Activated T-helper 1 cell treated with anti-CD3 and anti-CD28 coated beads, Interleukin-12 subunit alpha, Interleukin-12 subunit beta, Interleukin-2, Interleukin-4 antibody, amounts not matched to agents 30 ng/mL and 10 ng/mL and 1 ng/mL, durations not matched to agents 14 hours and 24 hours and 36 hours (primary cell): Measurements from ENCODE around the gene TNIK. TPM values are rescaled to one million over a fixed set of nuclear protein-coding genes. Genes with fewer than 3 reads are reported as not detected.
A peak's percentile ranks its signal among the peaks of the same experiment; 100 is the strongest.
"Not testable (repeated sequence)": the region's sequence is repeated elsewhere in the genome, so short reads cannot be mapped to it uniquely, and the experiment has no call there.

Source experiments
- DNase-seq: peaks from one replicate; pipeline ENCODE4 v3.0.0; 2021; ENCODE audit warnings: low spot score
- H3K27ac Mint-ChIP-seq: one replicate; pipeline ENCODE4 v1.8.0; 2021; ENCODE audit warnings: mild to moderate bottlenecking, mixed read lengths
- H3K27me3 Mint-ChIP-seq: one replicate; pipeline ENCODE4 v1.8.0; 2022; ENCODE audit warnings: mild to moderate bottlenecking, moderate library complexity, mixed read lengths; ENCODE audit not compliant: insufficient read depth
- H3K36me3 Mint-ChIP-seq: one replicate; pipeline ENCODE4 v1.8.0; 2021; ENCODE audit warnings: low read depth, mixed read lengths
- H3K4me1 Mint-ChIP-seq: one replicate; pipeline ENCODE4 v1.8.0; 2021; ENCODE audit warnings: low read depth, mixed read lengths
- H3K4me3 Mint-ChIP-seq: one replicate; pipeline ENCODE4 v1.8.0; 2021; ENCODE audit warnings: mild to moderate bottlenecking, moderate library complexity, mixed read lengths
- H3K9me3 Mint-ChIP-seq: one replicate; pipeline ENCODE4 v1.8.0; 2021; ENCODE audit warnings: mixed read lengths
- intact Hi-C: fragments of 100-400 bp; cut with micrococcal nuclease; formaldehyde crosslinking; loops from one replicate; pipeline ENCODE4 v1.15.1; 2024
- total RNA-seq: library from RNA; stranded (reverse); gene quantifications from 2 replicates; pipeline ENCODE4 v1.2.3, GENCODE V29; 2022

TNIK gene
- total RNA-seq, 1 donor from 2014 or later = 21.5 TPM

DNA sequence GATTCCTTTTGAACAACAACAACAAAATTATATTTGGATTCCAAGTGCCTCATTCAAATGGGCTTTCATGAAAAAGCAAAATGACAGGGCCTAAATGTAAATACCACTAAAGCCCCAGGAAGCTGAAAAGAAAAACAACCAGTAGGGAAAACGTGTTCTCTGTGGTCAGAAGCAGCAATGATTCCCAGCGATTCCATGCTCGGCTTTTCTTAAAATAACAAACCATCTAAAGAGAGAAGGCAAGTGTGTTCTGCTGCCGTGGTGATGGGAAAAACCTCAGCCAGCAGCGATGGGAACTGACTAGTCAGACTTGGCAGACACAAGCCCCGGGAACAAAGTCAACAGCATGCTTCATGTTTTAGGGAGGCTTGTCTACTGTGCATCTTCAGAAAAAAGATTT, 153.6 kb downstream of the TNIK start:
- intact Hi-C loops = no loop called here
- H3K27me3 Mint-ChIP-seq = no peaks in the 10 kb centered on the region
- no peak for DNase-seq
- peaks cover 20% of the 10 kb centered on the region for H3K36me3 Mint-ChIP-seq
- peaks cover 35% of the 10 kb centered on the region for H3K4me1 Mint-ChIP-seq
- peaks cover 21% of the 10 kb centered on the region for H3K9me3 Mint-ChIP-seq
- H3K27ac Mint-ChIP-seq = no peak overlapping the region
- H3K4me3 Mint-ChIP-seq = no peak overlapping the region

DNA sequence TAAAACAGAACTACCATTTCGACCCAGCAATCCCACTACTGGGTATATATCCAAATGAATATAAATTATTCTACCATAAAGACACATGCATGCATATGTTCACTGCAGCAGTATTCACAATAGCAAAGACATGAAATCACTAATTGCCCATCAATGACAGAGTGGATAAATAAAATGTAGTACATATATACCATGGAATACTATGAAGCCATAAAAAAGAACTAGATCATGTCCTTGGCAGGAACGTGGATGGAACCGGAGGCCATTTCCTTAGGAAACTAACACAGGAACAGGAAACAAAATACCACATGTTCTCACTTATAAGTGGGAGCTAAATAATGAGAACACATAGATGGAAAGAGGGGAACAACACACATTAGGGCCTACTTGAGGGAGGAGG, 154.4 kb downstream of the TNIK start:
- H3K27ac Mint-ChIP-seq, H3K4me3 Mint-ChIP-seq, DNase-seq, H3K27me3 Mint-ChIP-seq, intact Hi-C loops: not testable (repeated sequence)
- H3K4me1 Mint-ChIP-seq = peaks cover 27% of the 10 kb centered on the region
- H3K36me3 Mint-ChIP-seq = peaks cover 22% of the 10 kb centered on the region
- H3K9me3 Mint-ChIP-seq = peaks cover 21% of the 10 kb centered on the region

DNA sequence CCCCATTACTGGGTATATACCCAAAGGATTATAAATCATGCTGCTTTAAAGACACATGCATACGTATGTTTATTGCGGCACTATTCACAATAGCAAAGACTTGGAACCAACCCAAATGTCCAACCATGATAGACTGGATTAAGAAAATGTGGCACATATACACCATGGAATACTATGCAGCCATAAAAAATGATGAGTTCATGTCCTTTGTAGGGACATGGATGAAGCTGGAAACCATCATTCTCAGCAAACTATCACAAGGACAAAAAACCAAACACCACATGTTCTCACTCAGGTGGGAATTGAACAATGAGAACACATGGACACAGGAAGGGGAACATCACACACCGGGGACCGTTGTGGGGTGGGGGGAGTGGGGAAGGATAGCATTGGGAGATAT, 155.7 kb downstream of the TNIK start:
- Mint-ChIP-seq H3K9me3 (peaks cover 21% of the 10 kb centered on the region), H3K36me3 (peaks cover 28% of the 10 kb centered on the region), H3K4me1 (peaks cover 17% of the 10 kb centered on the region)
- H3K4me3 Mint-ChIP-seq, H3K27me3 Mint-ChIP-seq, DNase-seq, intact Hi-C loops, H3K27ac Mint-ChIP-seq: not testable (repeated sequence)

DNA sequence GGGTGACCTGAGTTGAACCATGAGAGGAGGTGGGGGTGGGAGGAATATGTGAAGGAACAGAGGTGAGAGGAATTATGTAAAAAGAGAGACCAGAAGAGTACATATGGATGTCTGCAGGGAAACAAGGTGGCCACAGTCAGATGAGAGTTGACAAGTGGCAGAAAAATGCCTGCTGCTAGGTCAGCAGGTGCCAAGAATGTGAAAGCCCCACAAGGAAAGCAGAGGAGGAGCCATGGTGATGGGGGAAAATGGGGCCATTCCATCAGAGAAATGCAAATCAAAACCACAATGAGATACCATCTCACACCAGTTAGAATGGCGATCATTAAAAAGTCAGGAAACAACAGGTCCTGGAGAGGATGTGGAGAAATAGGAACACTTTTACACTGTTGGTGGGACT, 156.2 kb downstream of the TNIK start:
- DNase-seq, H3K4me3 Mint-ChIP-seq, H3K27me3 Mint-ChIP-seq, H3K27ac Mint-ChIP-seq, intact Hi-C loops: not testable (repeated sequence)
- peaks cover 29% of the 10 kb centered on the region for H3K36me3 Mint-ChIP-seq
- peaks cover 21% of the 10 kb centered on the region for H3K9me3 Mint-ChIP-seq
- peaks cover 17% of the 10 kb centered on the region for H3K4me1 Mint-ChIP-seq

DNA sequence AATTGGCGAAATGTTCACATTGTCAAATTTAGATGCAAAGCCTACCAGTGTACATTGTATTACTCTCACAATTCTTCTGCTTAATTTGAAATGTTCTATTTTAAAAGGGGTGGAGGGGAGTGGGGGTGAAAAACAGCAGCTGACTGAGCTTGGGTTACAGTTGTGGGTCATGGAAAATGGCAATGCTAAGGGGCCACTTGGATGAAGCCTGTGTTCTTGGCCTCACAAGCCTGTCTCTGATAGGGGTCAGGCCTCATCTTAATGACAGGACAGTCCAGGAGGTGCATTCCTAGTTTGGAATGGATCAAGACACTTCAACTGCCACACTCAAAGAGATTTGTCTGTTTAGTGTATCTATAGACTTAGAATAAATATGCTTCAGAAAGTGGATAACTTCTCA, 158.2 kb downstream of the TNIK start:
- no peak for DNase-seq
- intact Hi-C loops = no loop called here
- peaks cover 15% of the 10 kb centered on the region for H3K4me1 Mint-ChIP-seq
- no peak overlapping the region for H3K27ac Mint-ChIP-seq
- H3K4me3 Mint-ChIP-seq = no peak overlapping the region
- no peaks in the 10 kb centered on the region for H3K27me3 Mint-ChIP-seq
- H3K36me3 Mint-ChIP-seq = peaks cover 27% of the 10 kb centered on the region
- H3K9me3 Mint-ChIP-seq = peaks cover 12% of the 10 kb centered on the region

DNA sequence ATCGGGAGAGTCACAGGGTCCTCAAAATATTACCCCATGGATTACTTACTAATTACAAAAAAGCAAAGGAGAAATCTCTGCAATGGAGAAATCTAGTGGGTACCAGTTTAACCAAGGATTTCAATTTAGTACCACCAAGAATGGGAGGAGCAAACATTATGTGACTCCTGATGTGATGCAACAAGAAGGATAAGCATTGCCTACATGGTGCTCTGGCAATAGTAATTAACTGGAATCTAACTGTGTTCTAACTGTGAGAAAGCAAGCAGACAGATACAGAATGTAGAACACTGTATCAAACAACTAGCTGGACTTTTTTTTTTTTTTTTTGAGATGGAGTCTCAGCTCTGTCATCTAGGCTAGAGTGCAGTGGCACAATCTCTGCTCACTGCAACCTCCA, 159.2 kb downstream of the TNIK start:
- DNase-seq = no peak
- no peak overlapping the region for H3K27ac Mint-ChIP-seq
- peaks cover 26% of the 10 kb centered on the region for H3K36me3 Mint-ChIP-seq
- peaks cover 11% of the 10 kb centered on the region for H3K9me3 Mint-ChIP-seq
- H3K4me1 Mint-ChIP-seq = peaks cover 15% of the 10 kb centered on the region
- no peak overlapping the region for H3K4me3 Mint-ChIP-seq
- intact Hi-C loops = no loop called here
- no peaks in the 10 kb centered on the region for H3K27me3 Mint-ChIP-seq

DNA sequence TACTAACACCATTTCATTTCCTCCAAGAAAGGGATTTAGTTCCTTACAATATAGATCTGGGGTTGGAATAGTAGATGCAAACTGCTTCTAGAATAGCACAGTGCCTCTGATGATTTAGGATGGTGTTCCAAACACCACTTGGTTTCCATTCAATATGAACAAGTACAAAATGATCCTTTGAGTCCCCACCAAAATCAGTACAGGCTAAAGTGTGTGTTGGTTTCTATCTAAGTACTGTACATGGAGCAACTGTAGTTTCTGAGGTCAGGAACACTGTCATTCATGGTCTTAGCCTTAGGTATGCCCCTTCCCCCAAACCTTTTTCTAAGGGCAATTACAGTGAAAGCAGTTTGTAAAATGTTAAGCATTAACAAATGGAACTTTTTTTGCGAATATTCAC, 162.3 kb downstream of the TNIK start:
- intact Hi-C loops = no loop called here
- H3K27me3 Mint-ChIP-seq = no peaks in the 10 kb centered on the region
- H3K4me3 Mint-ChIP-seq = no peak overlapping the region
- no peak overlapping the region for H3K27ac Mint-ChIP-seq
- H3K36me3 Mint-ChIP-seq = peaks cover 20% of the 10 kb centered on the region
- peaks cover 29% of the 10 kb centered on the region for H3K4me1 Mint-ChIP-seq
- H3K9me3 Mint-ChIP-seq = no peaks in the 10 kb centered on the region
- DNase-seq = no peak

DNA sequence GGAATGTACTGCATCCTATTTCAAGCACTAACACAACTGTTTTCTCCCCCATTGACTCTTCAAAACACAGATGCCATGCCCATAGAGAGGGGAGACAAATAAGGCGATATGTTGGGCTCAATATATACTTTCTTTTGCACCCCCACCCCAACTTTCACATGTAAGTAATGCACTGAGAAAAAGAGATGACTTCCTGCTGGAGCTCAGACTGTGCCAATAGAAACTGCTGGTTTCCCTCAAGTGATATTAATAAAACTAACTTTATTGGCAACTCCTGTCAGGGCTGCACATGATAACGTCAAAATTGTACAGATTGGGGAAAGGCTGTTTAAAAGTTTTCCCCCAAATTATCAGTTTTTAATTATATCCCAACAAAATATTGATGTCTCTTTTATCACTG, 163.0 kb downstream of the TNIK start:
- Mint-ChIP-seq H3K4me1 (peaks cover 32% of the 10 kb centered on the region), H3K36me3 (peaks cover 20% of the 10 kb centered on the region), H3K4me3 (no peak overlapping the region), H3K9me3 (no peaks in the 10 kb centered on the region), H3K27me3 (no peaks in the 10 kb centered on the region), H3K27ac (no peak overlapping the region)
- DNase-seq = no peak
- intact Hi-C loops = no loop called here

DNA sequence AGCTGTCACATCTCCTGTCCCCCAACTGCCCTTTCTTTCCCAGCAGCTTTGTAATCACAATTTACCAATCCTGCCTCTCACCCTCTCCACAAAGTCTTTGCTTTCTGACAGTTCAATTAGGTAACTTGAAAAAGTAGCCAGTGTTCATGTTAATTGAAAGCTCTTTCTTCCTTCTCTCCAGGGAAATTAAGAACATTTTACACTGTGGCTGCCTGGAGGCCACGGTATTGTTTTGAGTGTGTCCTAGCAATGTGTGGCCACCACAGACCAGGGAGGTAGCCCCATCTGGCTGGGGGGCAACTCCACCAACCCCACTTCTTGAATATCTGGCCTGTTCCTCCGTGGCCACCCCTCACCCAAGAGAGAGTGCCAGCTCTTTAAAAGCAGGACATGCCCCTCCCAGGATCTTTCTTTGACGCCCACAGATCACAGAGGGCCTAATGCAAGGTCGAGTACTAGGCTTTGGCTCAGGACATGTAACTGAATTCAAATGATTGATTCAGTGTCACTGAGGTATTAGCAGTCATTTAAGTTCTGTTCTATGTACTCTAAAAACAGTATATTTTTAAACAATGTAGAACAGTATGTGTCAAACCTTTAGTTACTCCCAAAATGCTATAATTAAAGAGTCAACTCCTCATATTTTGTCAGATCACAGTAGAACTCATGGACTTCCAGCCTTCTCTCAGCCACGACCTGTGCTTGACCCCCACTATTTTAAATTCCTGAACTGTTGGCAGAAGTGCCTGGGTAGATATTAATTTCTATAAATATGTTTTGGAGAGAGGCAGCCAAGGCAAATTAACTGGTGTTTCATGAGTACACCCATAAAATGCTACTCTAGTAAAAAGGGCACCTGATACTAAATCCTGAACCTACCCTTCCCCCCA, 164.5 kb downstream of the TNIK start:
- peaks cover 43% of the 10 kb centered on the region for H3K4me1 Mint-ChIP-seq
- peaks cover 15% of the 10 kb centered on the region for H3K36me3 Mint-ChIP-seq
- H3K4me3 Mint-ChIP-seq = no peak overlapping the region
- no peak for DNase-seq
- no peaks in the 10 kb centered on the region for H3K27me3 Mint-ChIP-seq
- intact Hi-C loops = no loop called here
- no peaks in the 10 kb centered on the region for H3K9me3 Mint-ChIP-seq
- no peak overlapping the region for H3K27ac Mint-ChIP-seq

DNA sequence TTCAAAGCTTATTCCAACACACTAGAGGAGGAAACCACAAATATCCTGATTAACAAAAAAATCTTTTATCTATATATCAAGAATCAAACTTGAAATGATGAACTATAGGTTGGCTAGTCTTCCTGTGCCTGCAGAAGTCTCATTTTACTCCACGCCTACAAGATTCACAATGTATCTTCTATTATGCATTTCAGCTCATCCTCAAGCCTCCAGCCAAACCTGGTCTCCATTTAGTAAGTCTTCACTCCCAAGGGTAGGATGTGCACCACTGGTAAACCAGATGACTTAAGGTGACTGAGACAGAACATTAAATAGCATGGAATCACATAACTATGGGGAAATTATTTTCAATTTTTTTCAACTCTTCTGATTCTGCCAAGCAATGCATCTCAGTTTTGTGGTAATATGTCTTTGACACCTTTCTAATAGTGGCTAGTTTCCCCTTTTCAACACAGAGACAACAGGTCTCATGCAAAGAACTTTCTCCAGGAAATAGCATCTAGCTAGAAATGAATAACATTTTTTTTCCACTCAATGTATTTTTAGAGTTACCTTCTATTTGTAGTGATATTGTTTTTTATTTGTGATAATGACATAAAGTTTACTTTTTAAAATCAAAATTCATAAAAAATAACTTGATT, 166.9 kb downstream of the TNIK start:
- DNase-seq = no peak
- Mint-ChIP-seq H3K9me3 (no peaks in the 10 kb centered on the region), H3K4me1 (peaks cover 44% of the 10 kb centered on the region), H3K4me3 (no peak overlapping the region), H3K27me3 (no peaks in the 10 kb centered on the region), H3K36me3 (peaks cover 6% of the 10 kb centered on the region), H3K27ac (no peak overlapping the region)
- intact Hi-C loops = no loop called here

DNA sequence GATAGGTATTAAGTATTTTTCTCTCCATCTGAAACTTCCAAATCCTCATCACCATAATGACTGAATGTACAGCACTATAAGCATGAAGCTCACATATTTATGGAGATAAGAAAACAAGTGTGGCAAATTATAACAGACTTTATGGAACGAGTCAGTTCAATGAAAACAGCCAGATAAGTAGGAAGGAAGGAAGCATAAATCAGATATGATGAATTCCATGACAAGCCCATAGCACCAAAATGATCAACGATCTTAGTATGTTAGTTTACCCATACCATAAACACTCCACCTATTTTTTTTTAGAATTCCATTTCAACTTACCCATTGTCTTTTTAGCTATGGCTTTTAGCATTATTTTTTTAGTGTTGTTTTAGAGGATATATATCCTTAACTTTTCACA, 169.5 kb downstream of the TNIK start:
- peaks cover 57% of the 10 kb centered on the region for H3K4me1 Mint-ChIP-seq
- intact Hi-C loops = no loop called here
- no peaks in the 10 kb centered on the region for H3K27me3 Mint-ChIP-seq
- no peak overlapping the region for H3K4me3 Mint-ChIP-seq
- no peak overlapping the region for H3K27ac Mint-ChIP-seq
- no peaks in the 10 kb centered on the region for H3K9me3 Mint-ChIP-seq
- DNase-seq = no peak
- H3K36me3 Mint-ChIP-seq = peaks cover 6% of the 10 kb centered on the region

DNA sequence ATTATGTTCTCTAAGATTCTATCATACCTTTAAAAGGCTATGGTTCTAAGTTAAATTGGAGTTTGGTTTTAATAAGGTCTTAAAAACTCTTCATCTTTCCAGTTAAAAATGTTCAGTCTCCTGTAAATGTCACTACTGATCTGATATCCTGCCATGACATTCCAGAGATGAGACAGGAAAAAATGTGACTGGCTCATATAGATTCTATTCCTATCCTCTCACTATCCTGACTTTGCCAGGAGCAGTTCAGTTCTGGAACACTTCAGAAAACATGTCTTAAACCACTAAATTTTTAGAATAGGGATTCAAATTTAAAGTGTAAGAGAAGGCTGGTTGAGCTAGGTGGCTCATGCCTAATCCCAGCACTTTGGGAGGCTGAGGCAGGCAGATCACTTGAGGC, 170.9 kb downstream of the TNIK start:
- Mint-ChIP-seq H3K4me1 (peaks cover 59% of the 10 kb centered on the region), H3K27me3 (no peaks in the 10 kb centered on the region), H3K27ac (no peak overlapping the region), H3K4me3 (no peak overlapping the region), H3K9me3 (no peaks in the 10 kb centered on the region), H3K36me3 (peaks cover 6% of the 10 kb centered on the region)
- DNase-seq = no peak
- intact Hi-C loops = no loop called here

DNA sequence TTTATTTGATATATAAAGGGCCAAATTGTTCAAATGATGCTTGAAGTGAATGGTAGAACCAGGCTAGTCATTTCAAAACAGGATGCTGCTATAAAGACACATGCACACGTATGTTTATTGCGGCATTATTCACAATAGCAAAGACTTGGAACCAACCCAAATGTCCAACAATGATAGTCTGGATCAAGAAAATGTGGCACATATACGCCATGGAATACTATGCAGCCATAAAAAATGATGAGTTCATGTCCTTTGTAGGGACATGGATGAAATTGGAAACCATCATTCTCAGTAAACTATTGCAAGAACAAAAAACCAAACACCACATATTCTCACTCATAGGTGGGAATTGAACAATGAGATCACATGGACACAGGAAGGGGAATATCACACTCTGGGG, 172.4 kb downstream of the TNIK start:
- peak overlapping the region; percentile 11 for H3K27ac Mint-ChIP-seq
- H3K27me3 Mint-ChIP-seq, H3K4me3 Mint-ChIP-seq, H3K9me3 Mint-ChIP-seq, DNase-seq, H3K36me3 Mint-ChIP-seq: not testable (repeated sequence)
- intact Hi-C loops = loop anchor here (1.0 to 2.0 kb wide), 8 partner anchors 21 to 1263 kb away; no protein-coding TSS in a partner anchor
- peaks cover 66% of the 10 kb centered on the region for H3K4me1 Mint-ChIP-seq
